Central memory CD4-positive, alpha-beta T cell (primary cell): ENCODE data around the gene AP1B1.
"Not testable (repeated sequence)": the region's sequence is repeated elsewhere in the genome, so short reads cannot be mapped to it uniquely, and the experiment has no call there.

Source experiments
- DNase-seq: peaks from one replicate; pipeline ENCODE4 v3.0.0; 2022
- total RNA-seq, 3 experiments: gene quantifications; one replicate each; lab custom pipeline; 2026; lab: John Stamatoyannopoulos, UW

Gene AP1B1
- total RNA-seq = 68.1 to 178 (median 78.7) reads per million in 3 experiments

DNA sequence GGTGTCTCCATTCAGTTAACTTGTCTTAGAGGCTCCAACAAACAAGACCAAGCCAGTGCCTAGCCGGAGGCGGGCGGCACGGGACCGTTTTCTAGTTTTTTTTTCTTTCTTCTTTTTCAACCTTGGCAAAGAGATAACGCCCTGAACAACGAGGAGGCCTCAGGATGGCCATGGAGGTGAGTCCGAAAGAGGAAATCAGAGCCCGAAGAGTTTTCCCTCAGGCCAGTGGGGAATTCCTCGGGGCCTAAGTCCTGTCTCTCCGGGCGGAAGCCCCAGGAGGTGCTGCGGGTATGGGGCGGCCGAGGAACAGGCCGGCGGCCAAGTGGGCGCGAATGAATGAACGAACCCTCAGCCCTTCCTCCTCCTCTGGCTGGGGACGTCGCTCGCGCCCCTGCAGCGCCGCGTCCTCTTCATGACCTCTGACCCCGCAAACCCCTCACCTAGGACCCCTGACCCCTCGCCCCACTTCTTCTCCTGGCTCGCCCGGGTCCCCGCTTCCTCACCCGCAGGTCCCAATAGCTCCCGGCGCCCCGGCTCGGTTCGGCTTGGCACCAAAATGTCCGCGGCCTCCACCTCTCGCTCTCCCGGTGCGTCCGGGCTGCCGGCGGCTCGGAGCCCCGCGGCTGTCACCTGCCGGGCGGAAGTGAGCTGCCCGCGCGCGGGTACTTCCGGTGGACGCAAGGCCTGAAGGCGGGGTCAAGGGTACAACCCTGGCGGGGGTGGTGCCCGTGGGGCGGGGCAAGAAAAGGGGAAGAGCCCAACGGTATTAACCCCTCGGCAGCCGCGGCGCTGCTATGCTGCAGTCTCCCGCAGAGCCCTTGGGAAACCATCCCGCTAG is at the start of gene AP1B1:
Gene AP1B1, minus strand, starts transcription at position 650 of the 838 bp plus-strand sequence. CDS start 21,327 bp downstream, outside the sequence.
- DNase-seq = peak; percentile 86

DNA sequence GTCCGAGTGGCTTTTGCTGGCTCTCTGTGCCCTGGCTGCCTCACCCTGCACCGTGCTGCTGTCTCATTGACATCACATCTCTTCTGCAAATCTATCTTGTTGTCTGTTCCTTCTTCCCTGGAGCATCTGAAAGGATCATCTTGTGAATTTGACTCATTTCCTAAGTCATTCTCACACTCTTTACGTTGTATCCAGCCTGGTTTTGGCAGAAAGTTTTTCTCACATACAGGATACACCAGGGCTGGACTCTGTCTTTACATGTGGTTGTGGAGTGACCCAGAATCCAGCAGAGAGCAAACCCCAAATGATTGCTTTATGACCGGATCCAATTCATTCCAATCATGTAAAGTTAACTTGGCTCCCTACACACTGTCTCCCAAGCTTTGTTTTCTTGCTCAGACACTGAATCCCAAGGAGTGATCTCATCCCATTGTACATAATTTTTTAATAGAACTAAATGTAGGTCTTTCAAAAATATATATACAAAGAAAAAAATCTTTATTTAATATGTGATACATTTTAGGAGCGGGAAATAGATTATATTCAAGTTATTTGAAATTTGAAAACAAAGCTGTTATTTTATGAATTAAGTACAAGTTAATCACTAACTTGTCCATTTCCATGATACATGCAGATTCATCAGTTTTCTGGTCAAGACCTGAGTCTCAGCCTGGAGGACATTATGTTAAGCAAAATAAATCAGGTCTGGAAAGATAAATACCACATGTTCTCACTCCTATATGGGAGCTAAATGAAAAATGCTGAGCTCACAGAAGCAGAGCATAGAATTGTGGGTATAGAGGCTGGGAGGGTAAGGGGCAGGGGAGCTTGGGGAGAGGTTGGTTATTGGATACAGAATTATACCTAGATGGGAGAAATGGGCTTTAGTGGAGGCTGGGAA is 47.1 kb upstream of the AP1B1 start:
- DNase-seq = no peak

DNA sequence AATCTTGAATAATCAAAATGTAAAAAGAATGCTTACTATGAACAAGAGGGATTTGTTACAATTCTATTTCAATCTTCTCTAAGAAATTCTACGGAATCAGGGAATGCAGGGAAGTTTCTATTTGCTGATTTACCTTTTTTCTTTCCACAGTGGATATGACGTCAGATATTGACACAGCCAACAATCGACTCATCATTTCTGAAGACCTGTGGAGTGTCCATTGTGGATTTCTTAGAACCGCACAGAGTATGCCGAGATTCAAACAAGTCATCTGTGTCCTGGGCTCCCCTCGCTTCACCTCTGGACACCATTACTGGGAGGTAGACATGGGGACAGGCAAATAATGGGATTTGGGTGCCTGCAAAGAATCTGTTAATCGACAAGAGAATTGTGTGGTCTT is 45.9 kb upstream of the AP1B1 start:
- DNase-seq = no peak

- DNase-seq = no peak
Observed at GRCh38 chr22:29433856-29434255, 45.5 kb upstream of the AP1B1 start.

DNA sequence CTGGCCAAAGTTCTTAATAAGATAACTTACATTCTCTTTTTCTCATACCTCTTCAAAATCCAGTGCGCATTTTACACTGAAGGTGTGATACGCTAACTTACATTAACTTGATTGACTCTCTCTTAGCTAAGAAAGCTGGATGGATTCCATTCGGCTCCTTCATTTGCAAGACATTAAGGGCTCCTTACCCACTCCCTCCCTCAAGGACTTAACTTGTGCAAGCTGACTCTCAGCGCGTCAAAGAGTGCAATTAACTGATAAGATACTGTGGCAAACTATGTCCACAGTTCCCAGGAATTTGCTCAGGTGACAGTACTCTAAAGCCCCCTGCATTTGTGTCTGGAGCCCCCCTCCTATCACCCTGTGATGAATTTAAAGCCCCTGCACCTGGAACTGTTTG is 43.6 kb upstream of the AP1B1 start:
- no peak for DNase-seq

GRCh38 chr22:29427176-29427760 is 38.9 kb upstream of the AP1B1 start:
- no peak for DNase-seq

GRCh38 chr22:29426476-29426875 is 38.1 kb upstream of the AP1B1 start:
- DNase-seq = no peak

DNA sequence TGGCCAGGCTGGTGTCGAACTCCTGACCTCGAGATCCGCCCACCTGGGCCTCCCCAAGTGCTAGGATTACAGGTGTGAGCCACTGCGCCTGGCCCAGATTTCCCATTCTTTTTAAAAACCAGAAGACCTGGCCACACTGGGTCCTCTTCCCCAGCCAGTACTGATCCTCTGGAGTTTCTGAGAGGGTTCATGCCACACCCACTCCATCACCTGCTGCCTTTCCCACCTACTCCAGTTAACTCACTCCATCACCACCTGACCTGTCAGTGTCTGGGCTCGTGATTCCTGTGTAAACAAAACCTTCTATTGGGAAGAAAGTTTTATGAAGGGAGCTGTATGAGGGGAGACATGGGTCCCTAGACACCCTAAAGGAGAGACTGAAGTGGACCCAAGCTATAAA is 30.3 kb upstream of the AP1B1 start:
- not testable (repeated sequence) for DNase-seq

GRCh38 chr22:29414951-29415591 is 26.7 kb upstream of the AP1B1 start:
- DNase-seq = peak; percentile 64

- DNase-seq = not testable (repeated sequence)
Observed at GRCh38 chr22:29412772-29413171, 24.4 kb upstream of the AP1B1 start.

- DNase-seq = not testable (repeated sequence)
Observed at GRCh38 chr22:29411569-29412211, 23.3 kb upstream of the AP1B1 start.

DNA sequence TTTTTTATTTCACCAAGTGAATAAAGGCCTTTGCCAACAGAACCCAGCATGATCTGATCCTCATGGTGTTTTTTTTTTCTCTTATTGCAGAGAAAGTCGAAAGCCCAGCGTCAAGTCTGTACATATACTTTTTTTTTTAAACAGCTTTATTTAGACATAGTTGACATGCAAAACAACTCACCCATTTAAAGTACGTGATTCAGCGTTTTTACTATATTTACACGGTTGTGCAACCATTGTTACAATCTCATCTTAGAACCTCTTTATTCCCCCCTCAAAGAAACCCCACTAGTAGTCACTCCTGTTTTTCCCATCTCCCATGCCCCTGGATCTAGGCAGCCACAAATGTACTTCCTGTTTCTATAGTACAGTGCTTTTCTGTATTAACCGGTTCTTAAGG is 20.6 kb upstream of the AP1B1 start:
- no peak for DNase-seq

GRCh38 chr22:29401538-29401937 is 13.2 kb upstream of the AP1B1 start:
- DNase-seq = not testable (repeated sequence)

DNA sequence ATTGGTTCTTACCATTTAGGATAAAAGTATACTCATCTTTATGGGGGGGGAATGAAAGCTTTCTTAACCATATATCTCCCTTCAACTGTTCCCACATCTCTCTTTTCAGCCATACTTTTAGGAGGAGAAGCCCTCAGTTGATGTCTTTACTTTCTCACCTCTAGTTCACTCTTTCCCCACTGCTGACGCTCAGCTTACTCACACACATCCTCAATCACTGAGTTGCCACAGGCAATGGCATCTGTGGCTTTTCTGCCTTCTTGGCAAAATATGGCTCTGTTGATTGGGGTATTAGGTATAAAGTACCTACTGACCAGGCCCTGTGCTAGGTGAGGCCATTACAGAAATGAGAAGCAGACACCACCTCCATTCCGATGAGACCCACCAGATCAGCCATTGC is 12.2 kb upstream of the AP1B1 start:
- no peak for DNase-seq

GRCh38 chr22:29397791-29398190 is 9.4 kb upstream of the AP1B1 start:
- no peak for DNase-seq

DNA sequence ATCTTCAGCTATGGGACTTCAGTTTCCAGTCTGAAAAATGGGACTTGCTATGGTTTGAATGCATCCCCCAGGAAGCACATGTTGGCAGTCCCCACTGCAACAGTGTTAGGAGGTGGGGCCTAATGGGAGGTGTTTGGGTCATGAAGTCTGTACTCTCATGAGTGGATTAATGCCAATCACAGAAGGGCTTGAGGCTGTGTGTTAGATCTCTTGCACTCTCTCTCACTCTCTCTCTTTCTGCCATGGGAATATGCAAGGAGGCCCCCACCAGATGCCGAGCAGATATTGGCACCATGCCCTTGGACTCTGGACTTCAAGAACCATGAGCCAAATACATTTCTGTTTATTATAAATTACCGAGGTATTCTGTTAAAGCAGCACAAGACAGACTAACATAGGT is 7.8 kb upstream of the AP1B1 start:
- no peak for DNase-seq

DNA sequence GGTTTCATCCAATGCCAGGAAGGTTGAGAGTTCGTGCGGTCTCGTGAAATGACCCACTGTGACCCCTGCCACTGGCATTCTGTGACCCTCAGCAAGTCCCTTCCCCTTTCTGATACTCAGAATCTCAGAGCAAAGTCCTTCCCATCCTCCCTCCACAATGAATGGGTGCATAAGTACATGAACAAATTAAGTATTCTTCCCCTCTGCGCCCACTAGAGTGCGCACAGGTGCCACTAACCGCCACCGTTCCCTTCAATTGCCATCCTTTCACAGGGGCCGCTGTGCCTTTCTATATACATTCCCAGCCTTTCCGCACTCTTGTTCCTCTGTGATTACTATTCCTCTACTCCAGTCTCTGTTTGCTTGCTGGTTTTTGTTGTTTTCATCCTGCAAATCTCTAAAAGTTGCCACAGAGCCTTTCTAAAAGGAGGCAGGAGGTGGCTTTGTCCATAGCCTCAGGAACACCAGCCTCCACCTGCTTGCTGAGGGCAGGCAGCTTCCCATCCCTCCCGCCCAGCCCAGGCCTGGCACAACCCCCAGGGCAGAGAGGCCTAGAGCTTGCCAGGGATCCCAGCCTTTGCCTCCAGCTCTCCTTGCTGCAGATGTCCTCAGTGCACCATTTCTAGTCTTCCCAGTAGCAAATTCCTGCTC is 6.7 kb upstream of the AP1B1 start:
- peak; percentile 56 for DNase-seq

GRCh38 chr22:29393019-29393608 is 4.7 kb upstream of the AP1B1 start:
- DNase-seq = no peak

- no peak for DNase-seq
Observed at GRCh38 chr22:29391546-29391945, 3.2 kb upstream of the AP1B1 start.

DNA sequence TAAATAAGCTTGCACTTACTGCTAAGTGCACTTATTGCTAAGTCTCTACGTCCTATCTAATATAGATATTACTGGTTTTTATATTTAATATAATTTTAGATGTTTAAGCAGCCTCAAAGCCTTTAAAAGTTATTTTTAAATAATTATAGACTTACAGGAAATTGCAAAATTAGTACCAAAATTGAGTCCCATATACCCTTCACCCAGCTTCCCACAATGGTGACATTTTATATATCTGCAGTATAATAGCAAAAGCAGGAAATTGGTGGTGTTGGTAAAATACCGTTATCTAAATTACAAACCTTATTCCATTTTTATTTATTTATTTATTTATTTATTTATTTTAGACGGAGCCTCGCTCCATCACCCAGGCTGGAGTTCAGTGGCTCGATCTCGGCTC is 1.9 kb upstream of the AP1B1 start:
- DNase-seq = no peak

DNA sequence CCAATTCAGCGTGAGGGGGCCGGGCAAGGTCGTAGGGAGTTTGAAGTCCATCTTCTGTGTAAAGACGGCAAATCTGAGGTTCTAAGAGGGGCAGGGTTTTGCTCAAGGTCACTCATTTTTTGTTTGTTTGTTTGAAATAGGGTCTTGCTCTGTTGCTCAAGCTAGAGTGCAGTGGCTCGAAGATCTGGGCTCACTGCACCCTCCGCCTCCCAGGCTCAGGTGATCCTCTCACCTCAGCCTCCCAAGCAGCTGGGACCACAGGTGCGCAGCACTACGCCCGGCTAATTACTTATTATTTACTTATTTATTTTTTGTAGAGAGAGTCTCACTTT is 355 bp upstream of the AP1B1 start:
- no peak for DNase-seq
